Dendritic cell treated with granulocyte-macrophage colony-stimulating factor and Interleukin-4, amounts not matched to agents 40 ng/mL and 50 ng/mL, for 4 days (primary cell): ENCODE results near the gene USP6NL.

ENCODE experiments used
- H3K27ac Mint-ChIP-seq: one replicate; pipeline ENCODE4 v1.8.0; 2022; ENCODE audit warnings: mild to moderate bottlenecking, mixed read lengths
- H3K27me3 Mint-ChIP-seq: one replicate; pipeline ENCODE4 v1.8.0; 2022; ENCODE audit warnings: mild to moderate bottlenecking, mixed read lengths
- H3K36me3 Mint-ChIP-seq: one replicate; pipeline ENCODE4 v1.8.0; 2022; ENCODE audit warnings: low read depth, mixed read lengths
- H3K4me1 Mint-ChIP-seq: one replicate; pipeline ENCODE4 v1.8.0; 2022; ENCODE audit warnings: low read depth, mixed read lengths
- H3K4me3 Mint-ChIP-seq: one replicate; pipeline ENCODE4 v1.8.0; 2022; ENCODE audit warnings: mild to moderate bottlenecking, moderate library complexity, mixed read lengths
- H3K9me3 Mint-ChIP-seq: one replicate; pipeline ENCODE4 v1.8.0; 2022; ENCODE audit warnings: mixed read lengths
- intact Hi-C: fragments of 100-400 bp; cut with micrococcal nuclease; formaldehyde crosslinking; loops from one replicate; pipeline ENCODE4 v1.15.0; 2022

Gene USP6NL

GRCh38 chr10:11473128-11473760, 138.2 kb downstream of the USP6NL start:
- Mint-ChIP-seq H3K4me3 (no peak overlapping the region), H3K4me1 (no peaks in the 10 kb centered on the region), H3K27me3 (no peaks in the 10 kb centered on the region), H3K36me3 (peaks cover 39% of the 10 kb centered on the region), H3K9me3 (no peaks in the 10 kb centered on the region), H3K27ac (no peak overlapping the region)
- intact Hi-C loops, result loop anchor here (5.0 to 10.0 kb wide), 2 partner anchors 51 to 138 kb away; no protein-coding TSS in a partner anchor

- Mint-ChIP-seq H3K27me3 (no peaks in the 10 kb centered on the region), H3K27ac (no peak overlapping the region), H3K4me1 (no peaks in the 10 kb centered on the region), H3K9me3 (no peaks in the 10 kb centered on the region), H3K36me3 (peaks cover 37% of the 10 kb centered on the region), H3K4me3 (no peak overlapping the region)
- intact Hi-C loops, result loop anchor here (5.0 to 10.0 kb wide), 2 partner anchors 50 to 137 kb away; no protein-coding TSS in a partner anchor
Measured at GRCh38 chr10:11472158-11472753, 139.2 kb downstream of the USP6NL start.

DNA sequence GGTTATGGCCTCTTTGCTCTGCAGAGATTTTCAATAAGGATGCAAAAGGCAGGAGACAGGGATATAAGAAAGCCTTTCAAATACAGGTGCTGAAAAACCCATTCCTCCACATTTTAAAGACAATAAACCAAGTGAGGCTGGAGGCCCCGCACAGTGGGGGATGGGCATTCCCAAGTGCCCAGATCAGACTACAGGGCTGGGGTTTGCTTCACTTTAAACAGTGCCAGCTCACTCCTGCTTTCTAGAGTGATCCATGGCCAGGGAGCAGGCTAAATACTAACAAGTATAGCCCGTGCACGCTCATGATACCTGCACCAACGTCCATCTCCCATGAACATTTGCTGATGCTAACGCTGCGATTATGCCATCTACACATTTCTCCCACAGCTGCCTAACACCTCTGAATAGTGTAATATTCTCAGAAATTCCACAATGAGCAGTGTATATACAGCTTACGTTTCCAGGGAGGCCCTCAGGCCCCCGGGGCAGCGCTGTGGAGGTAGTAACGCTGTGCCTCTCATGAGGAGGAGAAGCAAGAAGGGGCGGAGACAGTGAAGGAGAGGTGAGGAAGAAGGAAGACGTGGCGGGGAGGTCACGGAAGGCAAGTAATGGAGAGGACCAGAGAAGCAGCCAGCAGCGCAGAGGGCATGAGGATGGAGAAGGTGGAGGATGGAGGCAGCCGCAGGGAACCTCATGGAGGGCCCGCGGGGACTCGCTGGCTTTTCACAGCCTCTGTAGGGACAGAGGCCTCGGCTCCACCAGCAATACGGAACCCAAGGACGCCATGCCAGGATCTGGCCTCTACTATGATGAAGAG, 141.7 kb downstream of the USP6NL start:
- Mint-ChIP-seq H3K36me3 (peaks cover 25% of the 10 kb centered on the region), H3K4me3 (no peak overlapping the region), H3K27me3 (no peaks in the 10 kb centered on the region), H3K4me1 (no peaks in the 10 kb centered on the region), H3K27ac (no peak overlapping the region), H3K9me3 (no peaks in the 10 kb centered on the region)
- intact Hi-C loops, result loop anchor here (5.0 to 10.0 kb wide), 2 partner anchors 47 to 135 kb away; no protein-coding TSS in a partner anchor

GRCh38 chr10:11468126-11468742, 143.2 kb downstream of the USP6NL start:
- Mint-ChIP-seq H3K27me3 (no peaks in the 10 kb centered on the region), H3K4me1 (no peaks in the 10 kb centered on the region), H3K36me3 (peaks cover 29% of the 10 kb centered on the region), H3K4me3 (no peak overlapping the region), H3K27ac (no peak overlapping the region), H3K9me3 (no peaks in the 10 kb centered on the region)
- intact Hi-C loops, result no loop called here

GRCh38 chr10:11465406-11465805, 146.0 kb downstream of the USP6NL start:
- H3K4me3 Mint-ChIP-seq, result no peak overlapping the region
- peaks cover 38% of the 10 kb centered on the region for H3K36me3 Mint-ChIP-seq
- H3K9me3 Mint-ChIP-seq, result no peaks in the 10 kb centered on the region
- no peak overlapping the region for H3K27ac Mint-ChIP-seq
- intact Hi-C loops, result no loop called here
- H3K27me3 Mint-ChIP-seq, result no peaks in the 10 kb centered on the region
- no peaks in the 10 kb centered on the region for H3K4me1 Mint-ChIP-seq

GRCh38 chr10:11463111-11463510, 148.3 kb downstream of the USP6NL start:
- Mint-ChIP-seq H3K27me3 (no peaks in the 10 kb centered on the region), H3K36me3 (peaks cover 36% of the 10 kb centered on the region), H3K4me3 (no peak overlapping the region), H3K4me1 (no peaks in the 10 kb centered on the region), H3K9me3 (no peaks in the 10 kb centered on the region), H3K27ac (no peak overlapping the region)
- intact Hi-C loops, result no loop called here

- intact Hi-C loops, result no loop called here
- Mint-ChIP-seq H3K4me3 (no peak overlapping the region), H3K27me3 (no peaks in the 10 kb centered on the region), H3K4me1 (no peaks in the 10 kb centered on the region), H3K36me3 (peaks cover 36% of the 10 kb centered on the region), H3K27ac (no peak overlapping the region), H3K9me3 (no peaks in the 10 kb centered on the region)
Measured at GRCh38 chr10:11462071-11462470, 149.4 kb downstream of the USP6NL start.

GRCh38 chr10:11457336-11457735, 154.1 kb downstream of the USP6NL start:
- H3K4me1 Mint-ChIP-seq, result no peaks in the 10 kb centered on the region
- H3K27me3 Mint-ChIP-seq, result no peaks in the 10 kb centered on the region
- intact Hi-C loops, result no loop called here
- no peak overlapping the region for H3K4me3 Mint-ChIP-seq
- H3K27ac Mint-ChIP-seq, result no peak overlapping the region
- H3K9me3 Mint-ChIP-seq, result no peaks in the 10 kb centered on the region
- peaks cover 15% of the 10 kb centered on the region for H3K36me3 Mint-ChIP-seq

- H3K4me1 Mint-ChIP-seq, result no peaks in the 10 kb centered on the region
- peaks cover 4% of the 10 kb centered on the region for H3K36me3 Mint-ChIP-seq
- H3K9me3 Mint-ChIP-seq, result no peaks in the 10 kb centered on the region
- H3K27ac Mint-ChIP-seq, result no peak overlapping the region
- H3K27me3 Mint-ChIP-seq, result peaks cover 9% of the 10 kb centered on the region
- intact Hi-C loops, result no loop called here
- H3K4me3 Mint-ChIP-seq, result no peak overlapping the region
Measured at GRCh38 chr10:11454958-11455566, 156.4 kb downstream of the USP6NL start.

DNA sequence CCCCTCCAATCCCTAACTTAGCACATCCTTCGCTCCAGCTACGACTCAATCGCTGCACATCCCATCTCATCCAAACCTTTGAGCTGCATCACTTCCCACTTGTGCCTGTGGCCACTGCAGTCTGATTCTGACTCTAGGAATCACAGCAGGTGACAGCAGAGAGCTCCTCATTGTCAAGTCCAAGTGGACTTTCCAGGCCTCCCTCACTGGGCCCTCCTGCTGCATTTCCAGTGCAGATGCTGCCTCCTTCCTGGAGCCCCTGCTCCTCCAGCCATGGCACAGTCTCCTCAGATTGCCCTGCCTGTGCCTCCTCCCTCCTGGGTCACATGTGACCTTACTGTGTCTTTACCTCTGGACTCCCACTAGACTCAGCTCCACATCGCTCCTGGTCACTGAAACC, 157.3 kb downstream of the USP6NL start:
- no peak overlapping the region for H3K4me3 Mint-ChIP-seq
- intact Hi-C loops, result no loop called here

GRCh38 chr10:11451640-11452260, 159.7 kb downstream of the USP6NL start:
- intact Hi-C loops, result no loop called here
- no peak overlapping the region for H3K4me3 Mint-ChIP-seq
- H3K36me3 Mint-ChIP-seq, result no peaks in the 10 kb centered on the region
- H3K4me1 Mint-ChIP-seq, result no peaks in the 10 kb centered on the region
- H3K9me3 Mint-ChIP-seq, result no peaks in the 10 kb centered on the region
- H3K27ac Mint-ChIP-seq, result no peak overlapping the region
- peaks cover 11% of the 10 kb centered on the region for H3K27me3 Mint-ChIP-seq

More for the DNA sequence above, 157.3 kb downstream of the USP6NL start:
- no peaks in the 10 kb centered on the region for H3K4me1 Mint-ChIP-seq
- H3K27me3 Mint-ChIP-seq, result peaks cover 11% of the 10 kb centered on the region
- H3K27ac Mint-ChIP-seq, result no peak overlapping the region
- H3K9me3 Mint-ChIP-seq, result no peaks in the 10 kb centered on the region
- H3K36me3 Mint-ChIP-seq, result peaks cover under 1% of the 10 kb centered on the region

- Mint-ChIP-seq H3K36me3 (no peaks in the 10 kb centered on the region), H3K27me3 (peaks cover 11% of the 10 kb centered on the region), H3K27ac (no peak overlapping the region), H3K4me1 (no peaks in the 10 kb centered on the region), H3K4me3 (no peak overlapping the region), H3K9me3 (no peaks in the 10 kb centered on the region)
- intact Hi-C loops, result no loop called here
Measured at GRCh38 chr10:11450427-11450826, 161.0 kb downstream of the USP6NL start.

DNA sequence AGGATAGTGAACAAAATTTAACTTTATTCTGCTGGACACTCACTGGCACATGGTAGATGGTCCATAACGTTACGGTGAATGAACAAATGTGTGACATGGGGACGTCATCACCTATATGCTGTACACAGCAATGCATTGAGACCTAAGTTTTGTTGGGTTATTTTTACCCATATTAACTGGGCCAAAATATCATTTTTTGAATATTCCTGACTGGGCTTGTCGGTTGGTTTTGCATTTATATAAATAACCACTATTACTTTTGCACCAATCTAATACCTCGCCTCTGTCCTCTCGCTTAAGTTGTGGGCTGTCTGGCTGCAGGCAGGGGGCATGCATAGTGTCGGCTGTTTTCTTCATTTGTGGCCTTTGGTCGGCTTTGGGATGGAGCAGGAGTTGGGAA, 161.7 kb downstream of the USP6NL start:
- Mint-ChIP-seq H3K27me3 (peaks cover 11% of the 10 kb centered on the region), H3K4me3 (no peak overlapping the region), H3K4me1 (no peaks in the 10 kb centered on the region), H3K27ac (no peak overlapping the region), H3K36me3 (no peaks in the 10 kb centered on the region), H3K9me3 (no peaks in the 10 kb centered on the region)
- intact Hi-C loops, result no loop called here
